Sigmoid colon (tissue), 7 donors: ENCODE data around the gene GAA. TPM values are rescaled to one million over a fixed set of nuclear protein-coding genes. Genes with fewer than 3 reads are reported as not detected.

ENCODE experiments used
- DNase-seq: peaks from one replicate; pipeline ENCODE4 v3.0.0-alpha.2; 2019
- H3K27ac ChIP-seq, 4 donors: fragments of 200-600 bp; sonication (generic); one replicate each; pipeline ENCODE4 v1.5.1; 2016 to 2019; ENCODE audit warnings: mild to moderate bottlenecking in 1 of 4
- H3K27me3 ChIP-seq, 3 donors: fragments of 200-600 bp; sonication (generic); one replicate each; pipeline ENCODE4 v1.5.1; 2019; ENCODE audit warnings: mild to moderate bottlenecking in 1 of 3
- H3K36me3 ChIP-seq, 4 donors: fragments of 200-600 bp; sonication (generic); one replicate each; pipeline ENCODE4 v1.5.1; 2016 to 2019
- H3K4me1 ChIP-seq, 4 donors: fragments of 200-600 bp; sonication (generic); one replicate each; pipeline ENCODE4 v1.5.1; 2017 to 2019
- H3K4me3 ChIP-seq, 4 donors: fragments of 200-600 bp; sonication (generic); one replicate each; pipeline ENCODE4 v1.5.1; 2017 to 2019; ENCODE audit warnings: mild to moderate bottlenecking in 2 of 4, moderate library complexity in 1 of 4
- H3K9me3 ChIP-seq, 4 donors: fragments of 200-600 bp in 3 of 4; sonication (generic) in 3 of 4; one replicate each; pipeline versions ENCODE4 v1.5.1 to v1.6.1; 2013 to 2019
- CTCF ChIP-seq, 4 experiments: fragments of 450-650 bp in 3 of 4; fragments of 200-600 bp in 1 of 4; IDR thresholded peaks; one replicate each; pipeline ENCODE4 v1.5.1; 2016 to 2019; ENCODE audit warnings: antibody characterized with exemption in 4 of 4, mild to moderate bottlenecking in 3 of 4, moderate library complexity in 2 of 4
- EP300 ChIP-seq, 4 donors: sonication (generic); formaldehyde crosslinking; IDR thresholded peaks; one replicate each; pipeline ENCODE4 v1.6.1; 2017; ENCODE audit warnings: antibody characterized with exemption in 4 of 4
- POLR2A ChIP-seq, 2 donors: fragments of 450-650 bp; IDR thresholded peaks; one replicate each; pipeline ENCODE4 v1.6.1; 2016; ENCODE audit warnings: antibody characterized with exemption in 2 of 2, mild to moderate bottlenecking in 2 of 2, moderate library complexity in 2 of 2
- POLR2AphosphoS5 ChIP-seq, 4 donors: sonication (generic); formaldehyde crosslinking; IDR thresholded peaks; one replicate each; pipeline ENCODE4 v1.6.1; 2017; ENCODE audit warnings: antibody characterized with exemption in 4 of 4
- WGBS, 2 donors: extraction: QIAGEN DNeasy Blood & Tissue Kit; methylation state at CpG; one replicate each; pipeline ENCODE4 v1.1.7; 2013; 5-methylcytosine and 5-hydroxymethylcytosine counted together
- intact Hi-C: fragments of 100-400 bp; cut with DNase I; formaldehyde crosslinking; loops from one replicate; pipeline ENCODE4 v1.15.1; 2023
- polyA plus RNA-seq, 3 donors: library from polyadenylated mRNA; stranded (reverse); fragments of 200-250 nt; gene quantifications; one replicate each; pipeline ENCODE4 v1.2.3, GENCODE V29; 2013
- total RNA-seq, 4 donors: library from RNA; depleted of rRNA; stranded (reverse); fragments of >200 nt; gene quantifications; one replicate each; pipeline ENCODE4 v1.1.0, GENCODE V29; 2016
- donor health status: healthy with polysubstance abuse.
- donor health status: Bipolar disorder and iron deficiency.
- donor health status: healthy.

GAA gene
- total and polyA plus RNA-seq, 7 donors: 13.8 to 74.2 (median 38.5) TPM

GRCh38 chr17:80070375-80071115, 30.8 kb upstream of the GAA start:
- H3K4me3 ChIP-seq: peak overlapping the region; percentile 27 to 51 (median 44)
- WGBS, 2 donors: 84 to 87% methylated on average over 15 of the region's 15 CpGs
- no peak for DNase-seq
- H3K27me3 ChIP-seq: no peaks in the 10 kb centered on the region
- TF ChIP-seq CTCF (IDR thresholded peaks at IDR 0.05) (no peak), POLR2AphosphoS5 (IDR thresholded peaks at IDR 0.05) (no peak), EP300 (IDR thresholded peaks at IDR 0.05) (no peak), POLR2A (IDR thresholded peaks at IDR 0.05) (no peak)
- H3K4me1 ChIP-seq: peaks cover 0 to 45% (median 42%) of the 10 kb centered on the region in 4 donors
- no peaks in the 10 kb centered on the region for H3K9me3 ChIP-seq
- H3K27ac ChIP-seq: peak overlapping the region; percentile 79 to 88 (median 85)
- intact Hi-C loops: loop anchor here (5.0 kb wide), 1 partner anchor 33 kb away; the partner anchor contains the start of genes CCDC40 and TBC1D16
- H3K36me3 ChIP-seq: no peaks in the 10 kb centered on the region

GRCh38 chr17:80071116-80071841, 30.1 kb upstream of the GAA start:
- H3K4me1 ChIP-seq: peaks cover 0 to 45% (median 42%) of the 10 kb centered on the region in 4 donors
- no peaks in the 10 kb centered on the region for H3K36me3 ChIP-seq
- peak overlapping the region; percentile 27 to 51 (median 44) for H3K4me3 ChIP-seq
- 60% methylated on average over 20 of the region's 20 CpGs for WGBS, 2 donors
- no peak for TF ChIP-seq EP300 (IDR thresholded peaks at IDR 0.05)
- TF ChIP-seq POLR2AphosphoS5 (IDR thresholded peaks at IDR 0.05): peak in 3 of 4 donors; percentile 36 to 62 (median 54)
- TF ChIP-seq CTCF (IDR thresholded peaks at IDR 0.05): no peak
- no peak for TF ChIP-seq POLR2A (IDR thresholded peaks at IDR 0.05)
- H3K27me3 ChIP-seq: no peaks in the 10 kb centered on the region
- H3K27ac ChIP-seq: peak overlapping the region; percentile 79 to 88 (median 85)
- no peaks in the 10 kb centered on the region for H3K9me3 ChIP-seq
- peak; percentile 87 for DNase-seq
- intact Hi-C loops: loop anchor here (5.0 kb wide), 1 partner anchor 34 kb away; the partner anchor contains the start of genes CCDC40 and TBC1D16

GRCh38 chr17:80072410-80072809, 29.0 kb upstream of the GAA start:
- Histone ChIP-seq H3K36me3 (no peaks in the 10 kb centered on the region), H3K27me3 (no peaks in the 10 kb centered on the region), H3K27ac (no peak overlapping the region), H3K4me3 (no peak overlapping the region), H3K4me1 (peaks cover 0 to 45% (median 42%) of the 10 kb centered on the region in 4 donors), H3K9me3 (no peaks in the 10 kb centered on the region)
- DNase-seq: no peak
- 91 to 98% methylated on average over 6 of the region's 6 CpGs for WGBS, 2 donors
- TF ChIP-seq EP300 (IDR thresholded peaks at IDR 0.05) (no peak), CTCF (IDR thresholded peaks at IDR 0.05) (no peak), POLR2A (IDR thresholded peaks at IDR 0.05) (no peak), POLR2AphosphoS5 (IDR thresholded peaks at IDR 0.05) (no peak)
- intact Hi-C loops: loop anchor here (5.0 kb wide), 1 partner anchor 35 kb away; the partner anchor contains the start of genes CCDC40 and TBC1D16

GRCh38 chr17:80080081-80080480, 21.3 kb upstream of the GAA start:
- Histone ChIP-seq H3K36me3 (no peaks in the 10 kb centered on the region), H3K27ac (no peak overlapping the region), H3K27me3 (no peaks in the 10 kb centered on the region), H3K4me1 (peaks cover 0 to 8% (median 4%) of the 10 kb centered on the region in 4 donors), H3K4me3 (no peak overlapping the region), H3K9me3 (no peaks in the 10 kb centered on the region)
- WGBS, 2 donors: 92 to 93% methylated on average over 6 of the region's 6 CpGs
- intact Hi-C loops: loop anchor here (5.0 kb wide), 1 partner anchor 73 kb away; no protein-coding TSS in a partner anchor
- TF ChIP-seq POLR2A (IDR thresholded peaks at IDR 0.05) (no peak), CTCF (IDR thresholded peaks at IDR 0.05) (no peak), POLR2AphosphoS5 (IDR thresholded peaks at IDR 0.05) (no peak), EP300 (IDR thresholded peaks at IDR 0.05) (no peak)
- no peak for DNase-seq
